Sigmoid colon (tissue), 7 donors: ENCODE data around the gene RNFT2. TPM values are rescaled to one million over a fixed set of nuclear protein-coding genes. Genes with fewer than 3 reads are reported as not detected.

Experiments used
- DNase-seq: peaks from one replicate; pipeline ENCODE4 v3.0.0-alpha.2; 2019
- H3K27ac ChIP-seq, 4 donors: fragments of 200-600 bp; sonication (generic); one replicate each; pipeline ENCODE4 v1.5.1; 2016 to 2019; ENCODE audit warnings: mild to moderate bottlenecking in 1 of 4
- H3K27me3 ChIP-seq, 3 donors: fragments of 200-600 bp; sonication (generic); one replicate each; pipeline ENCODE4 v1.5.1; 2019; ENCODE audit warnings: mild to moderate bottlenecking in 1 of 3
- H3K36me3 ChIP-seq, 4 donors: fragments of 200-600 bp; sonication (generic); one replicate each; pipeline ENCODE4 v1.5.1; 2016 to 2019
- H3K4me1 ChIP-seq, 4 donors: fragments of 200-600 bp; sonication (generic); one replicate each; pipeline ENCODE4 v1.5.1; 2017 to 2019
- H3K4me3 ChIP-seq, 4 donors: fragments of 200-600 bp; sonication (generic); one replicate each; pipeline ENCODE4 v1.5.1; 2017 to 2019; ENCODE audit warnings: mild to moderate bottlenecking in 2 of 4, moderate library complexity in 1 of 4
- H3K9me3 ChIP-seq, 4 donors: fragments of 200-600 bp in 3 of 4; sonication (generic) in 3 of 4; one replicate each; pipeline versions ENCODE4 v1.5.1 to v1.6.1; 2013 to 2019
- EP300 ChIP-seq, 4 donors: sonication (generic); formaldehyde crosslinking; IDR thresholded peaks; one replicate each; pipeline ENCODE4 v1.6.1; 2017; ENCODE audit warnings: antibody characterized with exemption in 4 of 4
- POLR2A ChIP-seq, 2 donors: fragments of 450-650 bp; IDR thresholded peaks; one replicate each; pipeline ENCODE4 v1.6.1; 2016; ENCODE audit warnings: antibody characterized with exemption in 2 of 2, mild to moderate bottlenecking in 2 of 2, moderate library complexity in 2 of 2
- POLR2AphosphoS5 ChIP-seq, 4 donors: sonication (generic); formaldehyde crosslinking; IDR thresholded peaks; one replicate each; pipeline ENCODE4 v1.6.1; 2017; ENCODE audit warnings: antibody characterized with exemption in 4 of 4
- WGBS, 2 donors: extraction: QIAGEN DNeasy Blood & Tissue Kit; methylation state at CpG; one replicate each; pipeline ENCODE4 v1.1.7; 2013; 5-methylcytosine and 5-hydroxymethylcytosine counted together
- intact Hi-C: fragments of 100-400 bp; cut with DNase I; formaldehyde crosslinking; loops from one replicate; pipeline ENCODE4 v1.15.1; 2023
- polyA plus RNA-seq, 3 donors: library from polyadenylated mRNA; stranded (reverse); fragments of 200-250 nt; gene quantifications; one replicate each; pipeline ENCODE4 v1.2.3, GENCODE V29; 2013
- total RNA-seq, 4 donors: library from RNA; depleted of rRNA; stranded (reverse); fragments of >200 nt; gene quantifications; one replicate each; pipeline ENCODE4 v1.1.0, GENCODE V29; 2016
- TF ChIP-seq, protein P1 (sequence below), 4 experiments: fragments of 450-650 bp in 3 of 4; fragments of 200-600 bp in 1 of 4; IDR thresholded peaks; one replicate each; pipeline ENCODE4 v1.5.1; 2016 to 2019; ENCODE audit warnings: antibody characterized with exemption in 4 of 4, mild to moderate bottlenecking in 3 of 4, moderate library complexity in 2 of 4
- donor health status: healthy with polysubstance abuse.
- donor health status: Bipolar disorder and iron deficiency.
- donor health status: healthy.

The RNFT2 gene
- total and polyA plus RNA-seq, 7 donors, result 0.36 to 4.3 (median 1.1) TPM

DNA sequence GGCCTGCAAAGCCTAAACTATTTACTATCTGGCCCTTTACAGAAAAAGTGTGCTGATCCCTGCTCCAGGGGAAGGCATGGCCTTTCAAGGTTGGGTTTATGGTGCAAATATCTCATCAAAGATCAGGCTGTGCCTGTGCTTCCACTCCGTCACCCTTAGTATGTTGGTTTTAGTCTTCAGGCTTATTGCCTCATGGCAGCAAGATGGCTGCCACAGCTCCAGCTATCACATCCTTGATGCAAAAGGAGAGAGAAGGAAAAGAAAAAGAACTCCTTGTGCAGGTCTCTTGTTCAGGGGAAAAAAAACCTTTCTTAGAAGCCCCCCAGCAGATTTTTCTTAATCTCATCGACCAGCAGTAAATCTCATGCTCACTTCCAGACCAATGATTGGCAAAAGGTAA is 152.2 kb downstream of the RNFT2 start:
- Histone ChIP-seq H3K27ac (no peak overlapping the region), H3K4me3 (no peak overlapping the region), H3K27me3 (peaks cover 0 to 6% (median 0%) of the 10 kb centered on the region in 3 donors), H3K36me3 (no peaks in the 10 kb centered on the region), H3K9me3 (no peaks in the 10 kb centered on the region), H3K4me1 (no peaks in the 10 kb centered on the region)
- intact Hi-C loops, result no loop called here
- 92 to 94% methylated on average over 2 of the region's 2 CpGs for WGBS, 2 donors
- TF ChIP-seq, protein P1, sequence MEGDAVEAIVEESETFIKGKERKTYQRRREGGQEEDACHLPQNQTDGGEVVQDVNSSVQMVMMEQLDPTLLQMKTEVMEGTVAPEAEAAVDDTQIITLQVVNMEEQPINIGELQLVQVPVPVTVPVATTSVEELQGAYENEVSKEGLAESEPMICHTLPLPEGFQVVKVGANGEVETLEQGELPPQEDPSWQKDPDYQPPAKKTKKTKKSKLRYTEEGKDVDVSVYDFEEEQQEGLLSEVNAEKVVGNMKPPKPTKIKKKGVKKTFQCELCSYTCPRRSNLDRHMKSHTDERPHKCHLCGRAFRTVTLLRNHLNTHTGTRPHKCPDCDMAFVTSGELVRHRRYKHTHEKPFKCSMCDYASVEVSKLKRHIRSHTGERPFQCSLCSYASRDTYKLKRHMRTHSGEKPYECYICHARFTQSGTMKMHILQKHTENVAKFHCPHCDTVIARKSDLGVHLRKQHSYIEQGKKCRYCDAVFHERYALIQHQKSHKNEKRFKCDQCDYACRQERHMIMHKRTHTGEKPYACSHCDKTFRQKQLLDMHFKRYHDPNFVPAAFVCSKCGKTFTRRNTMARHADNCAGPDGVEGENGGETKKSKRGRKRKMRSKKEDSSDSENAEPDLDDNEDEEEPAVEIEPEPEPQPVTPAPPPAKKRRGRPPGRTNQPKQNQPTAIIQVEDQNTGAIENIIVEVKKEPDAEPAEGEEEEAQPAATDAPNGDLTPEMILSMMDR (IDR thresholded peaks at IDR 0.05), result no peak
- TF ChIP-seq POLR2A (IDR thresholded peaks at IDR 0.05) (no peak), EP300 (IDR thresholded peaks at IDR 0.05) (no peak)
- no peak for DNase-seq

DNA sequence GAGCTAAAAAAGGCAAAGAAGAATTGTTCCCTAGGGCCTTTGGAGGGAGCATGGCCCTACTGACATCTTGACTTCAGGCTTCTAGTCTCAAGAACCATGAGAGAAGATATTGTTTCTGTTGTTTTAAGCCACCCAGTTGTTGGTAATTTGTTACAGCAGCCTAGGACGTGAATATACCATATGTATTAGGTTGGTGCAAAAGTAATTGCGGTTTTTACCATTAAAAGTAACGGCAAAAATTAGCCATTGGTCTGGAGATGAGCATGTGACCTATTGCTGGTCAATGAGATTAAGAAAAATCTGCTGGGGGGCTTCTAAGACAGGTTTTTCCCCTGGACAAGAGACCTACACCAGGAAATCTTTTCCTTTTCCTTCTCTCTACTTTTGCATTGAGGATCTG is 152.9 kb downstream of the RNFT2 start:
- Histone ChIP-seq H3K27me3 (peaks cover 0 to 6% (median 0%) of the 10 kb centered on the region in 3 donors), H3K36me3 (no peaks in the 10 kb centered on the region), H3K9me3 (no peaks in the 10 kb centered on the region), H3K4me1 (no peaks in the 10 kb centered on the region), H3K27ac (no peak overlapping the region), H3K4me3 (no peak overlapping the region)
- DNase-seq, result no peak
- TF ChIP-seq POLR2A (IDR thresholded peaks at IDR 0.05) (no peak), EP300 (IDR thresholded peaks at IDR 0.05) (no peak), POLR2AphosphoS5 (IDR thresholded peaks at IDR 0.05) (no peak)
- TF ChIP-seq, protein P1 (IDR thresholded peaks at IDR 0.05), result no peak
- 87 to 90% methylated on average over 3 of the region's 3 CpGs for WGBS, 2 donors
- intact Hi-C loops, result no loop called here

GRCh38 chr12:116892349-116893140 is 154.4 kb downstream of the RNFT2 start:
- Histone ChIP-seq H3K36me3 (no peaks in the 10 kb centered on the region), H3K27me3 (peaks cover 0 to 4% (median 0%) of the 10 kb centered on the region in 3 donors), H3K27ac (no peak overlapping the region), H3K4me3 (no peak overlapping the region), H3K4me1 (no peaks in the 10 kb centered on the region), H3K9me3 (no peaks in the 10 kb centered on the region)
- DNase-seq, result no peak
- intact Hi-C loops, result no loop called here
- TF ChIP-seq POLR2A (IDR thresholded peaks at IDR 0.05) (no peak), EP300 (IDR thresholded peaks at IDR 0.05) (no peak), POLR2AphosphoS5 (IDR thresholded peaks at IDR 0.05) (no peak)
- TF ChIP-seq, protein P1 (IDR thresholded peaks at IDR 0.05), result no peak
- 82 to 86% methylated on average over 12 of the region's 12 CpGs for WGBS, 2 donors

DNA sequence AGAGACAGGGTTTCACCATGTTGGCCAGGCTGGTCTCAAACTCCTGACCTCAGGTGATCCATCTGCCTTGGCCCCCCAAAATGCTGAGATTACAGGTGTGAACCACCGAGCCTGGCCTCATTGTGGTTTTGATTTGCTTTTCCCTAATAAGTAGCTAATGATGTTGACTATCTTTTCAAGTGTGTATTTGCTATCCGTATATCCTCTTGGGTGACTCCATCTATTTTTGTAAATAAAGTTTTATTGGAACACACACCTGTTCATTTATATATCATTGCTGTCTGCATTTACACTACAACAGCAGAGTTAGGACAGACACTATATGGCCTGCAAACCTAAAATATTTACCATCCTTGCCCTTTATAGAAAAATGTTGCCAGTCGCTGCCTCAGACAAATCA is 156.8 kb downstream of the RNFT2 start:
- Histone ChIP-seq H3K27me3 (peaks cover 0 to 16% (median 0%) of the 10 kb centered on the region in 3 donors), H3K27ac (no peak overlapping the region), H3K36me3 (no peaks in the 10 kb centered on the region), H3K9me3 (no peaks in the 10 kb centered on the region), H3K4me3 (no peak overlapping the region), H3K4me1 (no peaks in the 10 kb centered on the region)
- TF ChIP-seq, protein P1 (IDR thresholded peaks at IDR 0.05), result no peak
- TF ChIP-seq POLR2AphosphoS5 (IDR thresholded peaks at IDR 0.05) (no peak), POLR2A (IDR thresholded peaks at IDR 0.05) (no peak), EP300 (IDR thresholded peaks at IDR 0.05) (no peak)
- no peak for DNase-seq
- intact Hi-C loops, result no loop called here
- 68 to 75% methylated on average over 3 of the region's 3 CpGs for WGBS, 2 donors
